AG09319 (cell line): ENCODE measurements around the gene CADM2.

Source experiments
- DNase-seq: peaks from one replicate; pipeline ENCODE4 v3.0.0-alpha.2; 2010; ENCODE audit warnings: low read depth; ENCODE audit errors: extremely low read depth
- CTCF ChIP-seq: IDR thresholded peaks from 2 replicates; pipeline ENCODE4 v1.5.1; 2011; ENCODE audit warnings: low read depth, mild to moderate bottlenecking, inconsistent platforms, low read length, moderate library complexity

Gene CADM2

GRCh38 chr3:85877631-85878030, 918.8 kb downstream of the CADM2 start:
- DNase-seq: no peak

GRCh38 chr3:85881833-85882393, 923.1 kb downstream of the CADM2 start:
- no peak for DNase-seq
- TF ChIP-seq CTCF: no peak

More at GRCh38 chr3:85877631-85878030, 918.8 kb downstream of the CADM2 start:
- no peak for TF ChIP-seq CTCF

GRCh38 chr3:85890043-85890555, 931.3 kb downstream of the CADM2 start:
- DNase-seq: no peak
- TF ChIP-seq CTCF: no peak

GRCh38 chr3:85903434-85903833, 944.6 kb downstream of the CADM2 start:
- TF ChIP-seq CTCF: no peak
- DNase-seq: no peak

- TF ChIP-seq CTCF: no peak
- no peak for DNase-seq
Observed at GRCh38 chr3:85912980-85913379, 954.2 kb downstream of the CADM2 start.

GRCh38 chr3:85922374-85922773, 963.6 kb downstream of the CADM2 start:
- no peak for TF ChIP-seq CTCF
- DNase-seq: no peak

GRCh38 chr3:85930718-85931117, 971.9 kb downstream of the CADM2 start:
- TF ChIP-seq CTCF: no peak
- no peak for DNase-seq
